Renal cortex interstitium (tissue), 11 donors: ENCODE results near the gene RPL37. TPM values are rescaled to one million over a fixed set of nuclear protein-coding genes. Genes with fewer than 3 reads are reported as not detected.

Source experiments
- DNase-seq, 11 donors: peaks; one replicate each; pipeline ENCODE4 v3.0.0-alpha.2; 2013; ENCODE audit warnings: low read depth in 9 of 11, low spot score in 4 of 11; ENCODE audit errors: extremely low read depth in 1 of 11
- polyA plus RNA-seq, 3 donors: library from polyadenylated mRNA; unstranded; fragments of 120-200 nt; gene quantifications; one replicate each; pipeline ENCODE4 v1.2.1, GENCODE V29; 2013; ENCODE audit not compliant: insufficient read length in 3 of 3

The RPL37 gene
- polyA plus RNA-seq, 3 donors = 1,640 to 2,238 (median 1,988) TPM

DNA sequence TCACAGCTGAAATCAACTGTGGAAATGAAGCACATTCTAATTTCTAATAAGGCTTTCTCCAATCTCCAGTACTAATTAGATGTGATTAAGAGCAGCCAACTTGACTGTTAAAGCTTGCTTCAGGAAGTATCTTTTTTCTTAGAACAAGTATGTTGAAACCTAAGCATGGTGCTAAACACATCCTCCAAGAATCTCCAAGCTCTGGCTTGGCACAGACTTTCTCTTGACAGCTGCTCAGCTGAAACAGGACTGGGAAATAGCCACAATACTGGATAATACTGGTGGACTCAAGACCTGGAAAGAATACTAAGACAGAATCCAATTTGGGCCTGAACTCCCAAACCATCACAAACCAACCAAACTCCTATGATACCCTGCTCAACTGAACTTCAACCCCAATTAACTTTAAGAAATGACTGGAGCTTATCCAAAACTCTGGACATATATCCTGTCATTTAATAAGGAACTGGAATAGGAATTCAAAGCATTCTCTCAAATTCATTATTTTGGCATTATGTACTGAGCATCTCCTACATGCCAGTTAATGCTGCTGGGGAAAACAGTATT, 53.1 kb downstream of the RPL37 start:
- no peak for DNase-seq

- DNase-seq = no peak
These were observed 54.2 kb downstream of the RPL37 start for GRCh38 chr5:40780858-40781257.

DNA sequence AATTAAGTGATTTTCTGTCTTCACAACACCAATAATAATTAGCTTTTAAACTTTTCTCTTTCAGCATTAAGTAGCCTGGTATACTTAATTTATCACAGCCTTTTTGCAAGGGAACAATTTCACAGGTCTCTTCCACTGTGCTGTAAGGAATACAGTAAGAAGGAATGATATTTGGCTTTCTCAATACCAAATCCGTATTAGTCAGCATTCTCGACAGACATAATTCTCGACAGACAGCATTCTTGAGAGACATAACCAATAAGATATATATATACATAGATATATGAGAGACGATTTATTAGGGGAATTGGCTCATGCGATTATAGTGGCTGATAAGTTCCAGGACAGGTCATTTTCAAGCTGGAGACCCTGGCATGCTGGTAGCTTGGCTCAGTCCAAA, 54.8 kb downstream of the RPL37 start:
- DNase-seq = no peak

DNA sequence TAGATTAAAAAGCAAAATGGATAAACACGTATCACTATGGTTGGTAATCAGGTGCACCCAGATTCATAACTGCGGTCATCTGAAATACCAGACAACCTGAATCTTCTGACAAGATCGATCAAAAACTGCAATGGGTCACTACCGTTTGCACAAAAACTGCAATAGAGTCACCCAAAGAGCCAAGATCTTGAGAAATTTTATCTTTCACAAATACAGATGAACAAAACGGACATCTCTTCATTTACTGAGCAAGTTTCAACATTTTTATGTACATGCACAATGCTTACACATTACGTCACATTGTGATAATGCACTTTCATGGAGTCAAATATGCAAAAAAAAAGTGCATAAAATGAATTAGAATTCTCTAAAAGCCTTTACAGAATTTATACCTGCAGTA, 55.5 kb downstream of the RPL37 start:
- DNase-seq = no peak

GRCh38 chr5:40778133-40778532, 56.9 kb downstream of the RPL37 start:
- DNase-seq = no peak

DNA sequence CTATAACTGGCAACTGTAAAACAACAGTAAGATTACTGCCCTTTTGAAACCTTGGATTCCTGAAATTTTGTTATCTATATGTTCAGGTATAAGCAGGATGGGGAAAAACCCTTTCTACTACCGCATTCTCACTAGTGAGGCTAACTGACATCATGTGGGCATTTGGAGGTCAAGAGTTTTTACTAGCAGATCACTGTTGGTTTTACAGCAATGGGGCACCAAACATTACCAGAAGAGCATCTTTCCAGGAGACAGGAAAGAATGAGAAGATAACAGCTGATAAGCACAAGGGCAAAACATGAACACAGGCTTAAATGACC, 58.4 kb downstream of the RPL37 start:
- no peak for DNase-seq

DNA sequence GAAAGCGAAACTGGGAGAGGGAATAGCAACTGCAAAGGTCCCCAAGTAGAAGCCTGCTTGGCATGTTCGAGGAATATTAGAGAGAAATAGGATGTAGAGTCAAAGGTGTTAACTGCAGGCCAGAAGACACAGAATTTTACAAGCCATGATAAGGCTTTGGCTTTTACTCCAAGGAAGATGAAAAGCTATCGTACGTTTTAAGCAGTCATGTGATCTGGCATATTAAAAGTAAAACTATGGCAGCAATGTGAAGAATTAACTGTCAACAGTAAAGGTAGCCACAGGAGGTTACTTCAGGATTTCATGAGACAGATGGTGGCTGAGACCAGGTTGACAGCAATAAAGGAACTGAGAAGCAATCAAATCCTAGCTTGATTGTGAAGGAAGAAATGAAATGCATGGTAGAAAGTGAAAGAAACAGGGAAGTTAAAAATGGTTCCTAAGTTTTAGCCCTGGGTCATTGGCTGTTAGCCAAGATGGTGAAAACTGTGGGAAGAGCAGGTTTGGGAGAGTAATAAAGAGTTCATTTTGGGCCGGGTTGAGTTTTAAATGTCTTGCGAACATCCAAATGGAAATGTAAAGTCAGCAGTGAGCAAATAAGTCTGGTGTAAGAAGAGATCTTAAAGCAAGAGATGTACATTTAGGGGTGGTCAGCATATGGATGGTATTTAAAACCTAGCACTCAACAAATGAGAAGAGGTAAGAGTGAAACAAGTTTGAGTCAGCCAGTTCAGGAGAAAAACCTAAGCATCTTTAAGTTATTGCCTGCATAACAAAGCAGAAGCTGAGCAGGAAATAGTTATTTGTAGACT, 59.0 kb downstream of the RPL37 start:
- no peak for DNase-seq

Other genes with a start within 250 kb of the RPL37 start
- 10 to 100 TPM; 10.1 to 10.8 (median 10.7) TPM for gene PTGER4, start 155.3 kb downstream of the RPL37 start, polyA plus RNA-seq
- 10 to 100 TPM; 33.3 to 39.8 (median 34.2) TPM for gene TTC33, start 79.3 kb downstream of the RPL37 start, polyA plus RNA-seq
- gene PRKAA1, start 36.8 kb downstream of the RPL37 start, polyA plus RNA-seq = 10 to 100 TPM; 62.0 to 84.8 (median 81.7) TPM
- 1 to 10 TPM; 2.5 to 2.8 (median 2.8) TPM for gene CARD6, start 6.1 kb upstream of the RPL37 start, polyA plus RNA-seq
- gene C7, start 74.3 kb upstream of the RPL37 start, polyA plus RNA-seq = 100 to 1,000 TPM; 136 to 175 (median 167) TPM
- gene MROH2B, start 236.1 kb upstream of the RPL37 start, polyA plus RNA-seq = not detected